Left renal pelvis (tissue), 4 donors: Measurements from ENCODE around the gene DAZAP2. TPM values are rescaled to one million over a fixed set of nuclear protein-coding genes. Genes with fewer than 3 reads are reported as not detected.
A peak's percentile ranks its signal among the peaks of the same experiment; 100 is the strongest.
"Not testable (repeated sequence)": the region's sequence is repeated elsewhere in the genome, so short reads cannot be mapped to it uniquely, and the experiment has no call there.

Source experiments
- DNase-seq, 4 donors: peaks; one replicate each; pipeline ENCODE4 v3.0.0-alpha.2; 2013; ENCODE audit warnings: low read depth in 4 of 4, low spot score in 3 of 4
- polyA plus RNA-seq, 4 donors: library from polyadenylated mRNA; unstranded; fragments of 120-200 nt; gene quantifications; one replicate each; pipeline ENCODE4 v1.2.1, GENCODE V29; 2013; ENCODE audit not compliant: insufficient read length in 4 of 4

Gene DAZAP2
- polyA plus RNA-seq, 4 donors: 152 to 298 (median 275) TPM

- DNase-seq: no peak
These were observed 22.0 kb upstream of the DAZAP2 start for GRCh38 chr12:51216642-51217041.

- DNase-seq: peak in 1 of 4 donors; percentile 14
These were observed 21.3 kb upstream of the DAZAP2 start for GRCh38 chr12:51217133-51217967.

- peak; percentile 72 to 86 (median 80) for DNase-seq
These were observed 20.5 kb upstream of the DAZAP2 start, which contains the start of gene POU6F1 for GRCh38 chr12:51217968-51218606. Gene POU6F1 (minus strand): TSS chr12:51218062. CDS start chr12:51206836, 11,226 bp downstream.

GRCh38 chr12:51218607-51219161, 19.9 kb upstream of the DAZAP2 start:
- no peak for DNase-seq

GRCh38 chr12:51219322-51219721, 19.3 kb upstream of the DAZAP2 start:
- DNase-seq: no peak

- not testable (repeated sequence) for DNase-seq
These were observed 18.8 kb upstream of the DAZAP2 start for GRCh38 chr12:51219857-51220256.

GRCh38 chr12:51222461-51222860, 16.2 kb upstream of the DAZAP2 start:
- no peak for DNase-seq

GRCh38 chr12:51224625-51225024, 14.0 kb upstream of the DAZAP2 start:
- no peak for DNase-seq

- no peak for DNase-seq
These were observed 13.4 kb upstream of the DAZAP2 start for GRCh38 chr12:51225234-51225633.

- no peak for DNase-seq
These were observed 12.9 kb upstream of the DAZAP2 start for GRCh38 chr12:51225771-51226170.

- not testable (repeated sequence) for DNase-seq
These were observed 11.5 kb upstream of the DAZAP2 start for GRCh38 chr12:51227112-51227511.

- DNase-seq: no peak
These were observed 10.7 kb upstream of the DAZAP2 start for GRCh38 chr12:51227962-51228361.

GRCh38 chr12:51229116-51229809, 9.4 kb upstream of the DAZAP2 start:
- no peak for DNase-seq

GRCh38 chr12:51232642-51233041, 6.0 kb upstream of the DAZAP2 start:
- DNase-seq: no peak

GRCh38 chr12:51234530-51234929, 4.1 kb upstream of the DAZAP2 start:
- no peak for DNase-seq

GRCh38 chr12:51238037-51238509, 553 bp upstream of the DAZAP2 start:
- no peak for DNase-seq

- DNase-seq: no peak
These were observed 2.3 kb downstream of the DAZAP2 start for GRCh38 chr12:51240971-51241370.

GRCh38 chr12:51242120-51242519, 3.5 kb downstream of the DAZAP2 start:
- no peak for DNase-seq

- DNase-seq: no peak
These were observed 4.2 kb downstream of the DAZAP2 start for GRCh38 chr12:51242876-51243275.

GRCh38 chr12:51244269-51244668, 5.6 kb downstream of the DAZAP2 start:
- no peak for DNase-seq
